A673 (cell line): ENCODE data around the gene TBC1D32. TPM values are rescaled to one million over a fixed set of nuclear protein-coding genes. Genes with fewer than 3 reads are reported as not detected.
"Not testable (repeated sequence)": the region's sequence is repeated elsewhere in the genome, so short reads cannot be mapped to it uniquely, and the experiment has no call there.

Source experiments
- BruUV-seq: library from RNA; stranded (reverse); fragments of 400-500 nt; replicated peaks from 2 replicates; lab custom pipeline; 2021; lab: Mats Ljungman, UMichigan
- CTCF ChIA-PET: fragments of 300-600 bp; sonication (Branson Sonifier 250); formaldehyde crosslinking; loops from one replicate; lab custom pipeline; 2022; ENCODE audit warnings: antibody characterized with exemption; lab: Charles Lee
- POLR2A ChIA-PET: fragments of 300-600 bp; sonication (Branson Sonifier 250); formaldehyde crosslinking; loops from one replicate; lab custom pipeline; 2022; ENCODE audit warnings: antibody characterized with exemption; ENCODE audit not compliant: low non-redundant PET; lab: Charles Lee
- DNase-seq: peaks from one replicate; pipeline ENCODE4 v3.0.0-alpha.2; 2015; ENCODE audit warnings: low spot score
- H3K27ac ChIP-seq: fragments of 200-600 bp; sonication (generic); 2 replicates; pipeline ENCODE4 v1.5.1; 2016; ENCODE audit warnings: mixed run types, low read depth, mild to moderate bottlenecking, mixed read lengths, antibody characterized with exemption, low read length; ENCODE audit not compliant: poor library complexity, severe bottlenecking
- H3K27me3 ChIP-seq: fragments of 200-600 bp; sonication (generic); replicated peaks from 2 replicates; pipeline ENCODE4 v1.6.1; 2017; ENCODE audit warnings: mixed run types, low read depth, mild to moderate bottlenecking, mixed read lengths, antibody characterized with exemption, low read length; ENCODE audit not compliant: insufficient read depth, poor library complexity
- H3K36me3 ChIP-seq: fragments of 200-600 bp; sonication (generic); 2 replicates; pipeline ENCODE4 v1.6.1; 2016; ENCODE audit warnings: mixed run types, mild to moderate bottlenecking, mixed read lengths, antibody characterized with exemption, low read length; ENCODE audit not compliant: insufficient read depth, poor library complexity, severe bottlenecking
- H3K4me1 ChIP-seq: fragments of 200-600 bp; sonication (generic); 2 replicates; pipeline ENCODE4 v1.6.1; 2017; ENCODE audit warnings: mixed run types, mild to moderate bottlenecking, mixed read lengths, antibody characterized with exemption, low read length; ENCODE audit not compliant: insufficient read depth, poor library complexity, severe bottlenecking
- H3K4me3 ChIP-seq: fragments of 200-600 bp; sonication (generic); 2 replicates; pipeline ENCODE4 v1.5.1; 2016; ENCODE audit warnings: low read depth, mixed run types, mild to moderate bottlenecking, mixed read lengths, low read length; ENCODE audit not compliant: poor library complexity, severe bottlenecking
- H3K9me3 ChIP-seq: fragments of 200-600 bp; sonication (generic); 2 replicates; pipeline ENCODE4 v1.6.1; 2016; ENCODE audit warnings: mixed run types, low read depth, mild to moderate bottlenecking, mixed read lengths, antibody characterized with exemption, low read length; ENCODE audit not compliant: poor library complexity, severe bottlenecking
- EZH2 ChIP-seq: fragments of 200-600 bp; sonication (generic); IDR thresholded peaks from 2 replicates; pipeline ENCODE4 v1.6.1; 2017; ENCODE audit warnings: borderline replicate concordance, low read depth, mild to moderate bottlenecking, mixed read lengths, antibody characterized with exemption, low read length; ENCODE audit not compliant: poor library complexity, severe bottlenecking
- intact Hi-C: fragments of 100-400 bp; cut with micrococcal nuclease; formaldehyde crosslinking; loops from one replicate; pipeline ENCODE4 v1.10.0; 2022; ENCODE audit not compliant: unreplicated experiment
- total RNA-seq: library from RNA; stranded (reverse); gene quantifications from 2 replicates; pipeline ENCODE4 v1.2.3, GENCODE V29; 2021
- TF ChIP-seq, protein P1 (sequence below): fragments of 300-800, 200-600 bp; sonication (generic); conservative IDR thresholded peaks from 2 replicates; pipeline ENCODE4 v1.5.1; 2017; ENCODE audit warnings: low read depth, mild to moderate bottlenecking, antibody characterized with exemption, low read length, moderate library complexity, mixed read lengths

Gene TBC1D32
- total RNA-seq, 1 experiment from 2014 or later = 10.4 TPM

DNA sequence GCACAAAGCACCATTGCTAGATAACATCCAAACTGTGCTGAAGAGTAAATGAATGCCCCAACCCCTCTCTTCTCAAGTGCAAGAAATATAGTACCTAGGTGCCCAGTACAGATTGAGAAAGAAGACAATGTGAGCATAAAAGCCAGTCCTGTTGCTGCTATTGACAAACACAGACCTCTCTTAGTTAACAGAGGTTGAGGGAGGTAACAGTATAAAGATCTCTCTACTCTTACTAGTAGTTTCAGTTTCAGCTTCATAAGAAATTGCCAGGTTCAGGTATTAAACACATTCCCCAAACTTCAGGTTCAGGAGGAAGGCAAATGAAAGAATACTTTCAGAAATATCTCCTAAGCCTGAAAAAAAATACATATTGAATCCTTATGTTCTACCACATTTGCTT, 31.4 kb downstream of the TBC1D32 start:
- H3K9me3 ChIP-seq = no peaks in the 10 kb centered on the region
- H3K27me3 ChIP-seq = no peaks in the 10 kb centered on the region
- H3K4me1 ChIP-seq = no peaks in the 10 kb centered on the region
- ChIA-PET CTCF (no interaction called here), POLR2A (interaction anchor here (0.7 kb wide), 2 partner anchors 12 to 39 kb away, joined by 3 read pairs; no protein-coding TSS in a partner anchor)
- no TSS peak for BruUV-seq
- intact Hi-C loops = no loop called here
- no peak overlapping the region for H3K27ac ChIP-seq
- H3K36me3 ChIP-seq = no peaks in the 10 kb centered on the region
- H3K4me3 ChIP-seq = no peak overlapping the region
- DNase-seq = no peak
- TF ChIP-seq, protein P1, sequence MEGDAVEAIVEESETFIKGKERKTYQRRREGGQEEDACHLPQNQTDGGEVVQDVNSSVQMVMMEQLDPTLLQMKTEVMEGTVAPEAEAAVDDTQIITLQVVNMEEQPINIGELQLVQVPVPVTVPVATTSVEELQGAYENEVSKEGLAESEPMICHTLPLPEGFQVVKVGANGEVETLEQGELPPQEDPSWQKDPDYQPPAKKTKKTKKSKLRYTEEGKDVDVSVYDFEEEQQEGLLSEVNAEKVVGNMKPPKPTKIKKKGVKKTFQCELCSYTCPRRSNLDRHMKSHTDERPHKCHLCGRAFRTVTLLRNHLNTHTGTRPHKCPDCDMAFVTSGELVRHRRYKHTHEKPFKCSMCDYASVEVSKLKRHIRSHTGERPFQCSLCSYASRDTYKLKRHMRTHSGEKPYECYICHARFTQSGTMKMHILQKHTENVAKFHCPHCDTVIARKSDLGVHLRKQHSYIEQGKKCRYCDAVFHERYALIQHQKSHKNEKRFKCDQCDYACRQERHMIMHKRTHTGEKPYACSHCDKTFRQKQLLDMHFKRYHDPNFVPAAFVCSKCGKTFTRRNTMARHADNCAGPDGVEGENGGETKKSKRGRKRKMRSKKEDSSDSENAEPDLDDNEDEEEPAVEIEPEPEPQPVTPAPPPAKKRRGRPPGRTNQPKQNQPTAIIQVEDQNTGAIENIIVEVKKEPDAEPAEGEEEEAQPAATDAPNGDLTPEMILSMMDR = no peak
- no peak for TF ChIP-seq EZH2

DNA sequence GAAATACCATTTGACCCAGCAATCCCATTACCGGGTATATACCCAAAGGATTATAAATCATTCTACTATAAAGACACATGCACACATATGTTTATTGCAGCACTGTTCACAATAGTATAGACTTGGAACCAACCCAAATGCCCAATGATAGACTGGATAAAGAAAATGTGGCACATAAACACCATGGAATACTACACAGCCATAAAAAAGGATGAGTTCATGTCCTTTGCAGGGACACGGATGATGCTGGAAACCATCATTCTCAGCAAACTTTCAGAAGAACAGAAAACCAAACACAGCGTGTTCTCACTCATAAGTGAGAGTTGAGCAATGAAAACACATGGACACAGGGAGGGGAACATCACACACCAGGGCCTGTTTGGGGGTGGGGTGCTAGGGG, 33.1 kb downstream of the TBC1D32 start:
- H3K27me3 ChIP-seq, intact Hi-C loops, H3K36me3 ChIP-seq, POLR2A ChIA-PET, CTCF ChIA-PET, H3K27ac ChIP-seq, H3K4me1 ChIP-seq, BruUV-seq, H3K4me3 ChIP-seq, H3K9me3 ChIP-seq, DNase-seq: not testable (repeated sequence)

DNA sequence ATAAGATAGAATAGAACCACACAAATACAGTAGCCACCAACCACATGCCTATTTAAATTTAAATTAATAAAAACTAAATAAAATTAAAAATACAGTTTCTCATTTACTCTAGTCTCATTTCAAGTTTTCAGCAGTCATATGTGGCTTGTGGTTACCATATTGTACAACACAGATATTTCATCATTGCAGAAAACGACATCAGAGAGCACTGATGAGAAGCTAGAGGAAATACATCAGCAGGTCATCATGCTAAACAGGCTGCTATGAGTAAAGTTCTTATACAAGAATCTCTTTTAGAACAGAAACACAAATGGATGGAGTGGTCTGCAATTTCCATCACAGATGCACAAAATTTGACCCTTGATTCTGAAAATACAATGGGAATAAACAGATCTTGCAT, 36.6 kb downstream of the TBC1D32 start:
- POLR2A ChIA-PET = no interaction called here
- DNase-seq = no peak
- Histone ChIP-seq H3K9me3 (no peaks in the 10 kb centered on the region), H3K4me1 (no peaks in the 10 kb centered on the region), H3K27me3 (no peaks in the 10 kb centered on the region), H3K4me3 (no peak overlapping the region), H3K36me3 (no peaks in the 10 kb centered on the region), H3K27ac (no peak overlapping the region)
- CTCF ChIA-PET = no interaction called here
- TF ChIP-seq EZH2 = no peak
- TF ChIP-seq, protein P1 = no peak
- BruUV-seq = no TSS peak
- intact Hi-C loops = no loop called here

DNA sequence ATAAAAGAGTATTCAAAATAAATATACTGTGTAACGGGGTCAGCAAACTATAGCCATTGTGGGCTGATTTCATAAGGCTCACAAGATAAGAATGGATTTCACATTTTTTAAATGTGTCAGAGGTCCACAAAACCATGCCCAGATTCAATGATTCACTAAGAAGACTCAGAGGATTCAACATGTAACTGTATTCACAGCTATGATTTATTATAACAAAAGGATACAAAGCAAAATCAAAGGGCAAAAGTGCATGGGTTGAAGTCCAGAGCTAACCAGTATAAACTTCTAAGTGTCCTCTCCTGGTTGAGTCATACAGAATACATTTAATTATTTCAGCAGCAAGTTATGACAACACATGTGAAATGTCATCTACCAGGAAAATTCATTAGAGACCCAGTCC, 49.2 kb downstream of the TBC1D32 start:
- H3K4me1 ChIP-seq = no peaks in the 10 kb centered on the region
- intact Hi-C loops = no loop called here
- H3K9me3 ChIP-seq = no peaks in the 10 kb centered on the region
- no peak for DNase-seq
- no peak overlapping the region for H3K27ac ChIP-seq
- H3K27me3 ChIP-seq = no peaks in the 10 kb centered on the region
- CTCF ChIA-PET = no interaction called here
- no TSS peak for BruUV-seq
- no peaks in the 10 kb centered on the region for H3K36me3 ChIP-seq
- H3K4me3 ChIP-seq = no peak overlapping the region
- POLR2A ChIA-PET = no interaction called here
- TF ChIP-seq EZH2 = no peak
- TF ChIP-seq, protein P1 = no peak
